Measurements from ENCODE around the gene CHRNA5.

- TF ChIP-seq, protein P1, sequence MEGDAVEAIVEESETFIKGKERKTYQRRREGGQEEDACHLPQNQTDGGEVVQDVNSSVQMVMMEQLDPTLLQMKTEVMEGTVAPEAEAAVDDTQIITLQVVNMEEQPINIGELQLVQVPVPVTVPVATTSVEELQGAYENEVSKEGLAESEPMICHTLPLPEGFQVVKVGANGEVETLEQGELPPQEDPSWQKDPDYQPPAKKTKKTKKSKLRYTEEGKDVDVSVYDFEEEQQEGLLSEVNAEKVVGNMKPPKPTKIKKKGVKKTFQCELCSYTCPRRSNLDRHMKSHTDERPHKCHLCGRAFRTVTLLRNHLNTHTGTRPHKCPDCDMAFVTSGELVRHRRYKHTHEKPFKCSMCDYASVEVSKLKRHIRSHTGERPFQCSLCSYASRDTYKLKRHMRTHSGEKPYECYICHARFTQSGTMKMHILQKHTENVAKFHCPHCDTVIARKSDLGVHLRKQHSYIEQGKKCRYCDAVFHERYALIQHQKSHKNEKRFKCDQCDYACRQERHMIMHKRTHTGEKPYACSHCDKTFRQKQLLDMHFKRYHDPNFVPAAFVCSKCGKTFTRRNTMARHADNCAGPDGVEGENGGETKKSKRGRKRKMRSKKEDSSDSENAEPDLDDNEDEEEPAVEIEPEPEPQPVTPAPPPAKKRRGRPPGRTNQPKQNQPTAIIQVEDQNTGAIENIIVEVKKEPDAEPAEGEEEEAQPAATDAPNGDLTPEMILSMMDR (IDR thresholded peaks at IDR 0.05; ENCODE audit: low read length): no peak
- TF ChIP-seq EZH2 (IDR thresholded peaks at IDR 0.05; ENCODE audit: borderline replicate concordance, low read length): no peak
Observed at GRCh38 chr15:78597583-78597982, 32.3 kb downstream of the CHRNA5 start.
